HEK293T (cell line): ENCODE measurements around the gene MRPL11.

ENCODE experiments used
- BHLHE40 ChIP-seq: fragments of 450-650 bp; IDR thresholded peaks from 2 replicates; pipeline ENCODE4 v1.6.1; 2016; ENCODE audit warnings: mild to moderate bottlenecking, moderate library complexity, borderline replicate concordance
- CTBP1 ChIP-seq: fragments of 450-650 bp; IDR thresholded peaks from 2 replicates; pipeline ENCODE4 v1.6.1; 2016; ENCODE audit warnings: borderline replicate concordance
- ELF4 ChIP-seq: fragments of 450-650 bp; IDR thresholded peaks from 2 replicates; pipeline ENCODE4 v1.6.1; 2017; ENCODE audit warnings: antibody characterized with exemption
- FOXA1 ChIP-seq: fragments of 450-650 bp; IDR thresholded peaks from 2 replicates; pipeline ENCODE4 v1.6.1; 2016; ENCODE audit warnings: mild to moderate bottlenecking
- FOXK2 ChIP-seq: fragments of 450-650 bp; IDR thresholded peaks from 2 replicates; pipeline ENCODE4 v1.6.1; 2016; ENCODE audit warnings: mild to moderate bottlenecking
- FOXM1 ChIP-seq: fragments of 450-650 bp; IDR thresholded peaks from 2 replicates; pipeline ENCODE4 v1.6.1; 2017; ENCODE audit warnings: mild to moderate bottlenecking, borderline replicate concordance
- HDGF ChIP-seq: fragments of 450-650 bp; IDR thresholded peaks from 2 replicates; pipeline ENCODE4 v1.6.1; 2017; ENCODE audit warnings: antibody characterized with exemption, borderline replicate concordance
- L3MBTL2 ChIP-seq: fragments of 450-650 bp; conservative IDR thresholded peaks from 2 replicates; pipeline ENCODE4 v1.6.1; 2016; ENCODE audit warnings: mild to moderate bottlenecking
- LEF1 ChIP-seq: fragments of 450-650 bp; IDR thresholded peaks from 2 replicates; pipeline ENCODE4 v1.6.1; 2017; ENCODE audit warnings: mild to moderate bottlenecking, borderline replicate concordance
- NFRKB ChIP-seq: fragments of 450-650 bp; IDR thresholded peaks from 2 replicates; pipeline ENCODE4 v1.6.1; 2016; ENCODE audit warnings: mild to moderate bottlenecking, moderate library complexity
- SP1 ChIP-seq: fragments of 450-650 bp; IDR thresholded peaks from 2 replicates; pipeline ENCODE4 v1.6.1; 2017
- SUZ12 ChIP-seq: fragments of 450-650 bp; IDR thresholded peaks from 2 replicates; pipeline ENCODE4 v1.6.1; 2016; ENCODE audit warnings: mild to moderate bottlenecking
- TARDBP ChIP-seq: fragments of 450-650 bp; IDR thresholded peaks from 2 replicates; pipeline ENCODE4 v1.6.1; 2016
- TF ChIP-seq, protein P1 (sequence below): fragments of 450-650 bp; IDR thresholded peaks from 2 replicates; pipeline ENCODE4 v1.6.1; 2016

DNA sequence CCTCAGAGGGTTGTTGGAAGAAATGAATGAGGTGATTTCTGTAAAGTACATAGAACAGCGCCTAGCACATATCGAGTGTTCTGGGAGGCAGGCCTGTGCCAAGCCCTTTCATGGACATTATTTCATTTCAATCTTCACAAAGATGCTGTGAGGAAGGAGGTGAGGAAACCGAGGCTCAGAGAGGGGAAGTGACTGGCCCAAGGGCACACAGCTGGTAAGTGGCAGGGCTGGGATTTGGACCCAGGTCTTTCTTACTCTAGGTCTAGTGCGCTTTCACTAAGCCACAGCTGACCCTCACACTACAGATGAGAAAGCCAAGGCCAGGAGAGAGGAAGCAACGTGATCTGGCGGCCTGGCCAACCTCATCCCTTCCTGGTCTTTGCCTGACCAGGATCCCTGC is 30.0 kb upstream of the MRPL11 start:
- TF ChIP-seq, protein P1, sequence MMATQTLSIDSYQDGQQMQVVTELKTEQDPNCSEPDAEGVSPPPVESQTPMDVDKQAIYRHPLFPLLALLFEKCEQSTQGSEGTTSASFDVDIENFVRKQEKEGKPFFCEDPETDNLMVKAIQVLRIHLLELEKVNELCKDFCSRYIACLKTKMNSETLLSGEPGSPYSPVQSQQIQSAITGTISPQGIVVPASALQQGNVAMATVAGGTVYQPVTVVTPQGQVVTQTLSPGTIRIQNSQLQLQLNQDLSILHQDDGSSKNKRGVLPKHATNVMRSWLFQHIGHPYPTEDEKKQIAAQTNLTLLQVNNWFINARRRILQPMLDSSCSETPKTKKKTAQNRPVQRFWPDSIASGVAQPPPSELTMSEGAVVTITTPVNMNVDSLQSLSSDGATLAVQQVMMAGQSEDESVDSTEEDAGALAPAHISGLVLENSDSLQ: no peak
- TF ChIP-seq SP1 (no peak), LEF1 (no peak), FOXA1 (no peak), HDGF (no peak), TARDBP (no peak), CTBP1 (no peak), FOXK2 (no peak), FOXM1 (no peak), BHLHE40 (no peak), SUZ12 (no peak), ELF4 (no peak), L3MBTL2 (no peak), NFRKB (no peak)
